ENCODE data around the gene TTC36. TPM values are rescaled to one million over a fixed set of nuclear protein-coding genes. Genes with fewer than 3 reads are reported as not detected.

TTC36 gene
- total and polyA plus RNA-seq, 2 experiments from 2014 or later, result 0.58 to 1.1 TPM

DNA sequence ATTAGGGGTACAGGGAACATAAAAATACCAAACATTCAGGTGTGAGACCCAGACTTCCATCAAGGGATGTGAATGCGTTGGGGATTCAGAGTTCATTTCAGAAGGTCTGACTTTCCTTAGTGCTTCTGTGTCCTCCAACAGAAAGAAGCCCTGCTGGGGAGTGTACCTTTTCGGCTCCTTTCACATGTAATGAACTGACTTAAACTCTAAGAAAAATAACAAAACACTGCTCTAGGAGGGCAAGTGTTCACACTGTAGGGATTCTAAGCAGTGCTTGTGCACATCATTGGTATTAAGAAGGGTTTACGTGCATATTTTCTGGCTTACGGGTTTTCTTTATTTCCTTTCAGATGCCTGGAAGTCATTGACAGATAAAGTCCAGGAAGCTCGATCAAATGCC is 15.7 kb upstream of the TTC36 start:
- no peak overlapping the region for H3K4me2 ChIP-seq (ENCODE audit: unreplicated experiment)
- H3K9me3 ChIP-seq (ENCODE audit: low read depth), result no peaks in the 10 kb centered on the region
- in situ Hi-C loops (cut with MboI), result no loop called here
- H3K27ac ChIP-seq, result no peak overlapping the region
- no peaks in the 10 kb centered on the region for H3K4me1 ChIP-seq (ENCODE audit: insufficient read depth)
- TF ChIP-seq EZH2 (IDR thresholded peaks at IDR 0.05; ENCODE audit: insufficient read depth, poor library complexity, severe bottlenecking) (no peak), EZH2phosphoT487 (IDR thresholded peaks at IDR 0.05; ENCODE audit: insufficient read depth, low read depth) (no peak)
- H3K9me2 ChIP-seq (ENCODE audit: insufficient read depth), result no peaks in the 10 kb centered on the region
- H3F3A ChIP-seq (ENCODE audit: insufficient read depth), result no peaks in the 10 kb centered on the region; the same call in 1 of the 2 replicates
- H3K9ac ChIP-seq, result no peak overlapping the region
- H2AFZ ChIP-seq, result no peak overlapping the region
- H3K79me2 ChIP-seq (ENCODE audit: insufficient read depth), result no peaks in the 10 kb centered on the region
- no peak overlapping the region for H3K4me3 ChIP-seq
- peaks cover 77% of the 10 kb centered on the region for H3K36me3 ChIP-seq (ENCODE audit: low read depth)
- WGBS, 2 experiments (ENCODE audit: low coverage in 1 of 2, low lambda C conversion rate in 2 of 2, missing lambda C conversion rate in 2 of 2), result 85 to 89% methylated on average over 5 of the region's 5 CpGs
- no peaks in the 10 kb centered on the region for H4K20me1 ChIP-seq (ENCODE audit: insufficient read depth)
- no peaks in the 10 kb centered on the region for H3K27me3 ChIP-seq (replicated peaks; ENCODE audit: insufficient read depth)
- DNase-seq, result no peak

DNA sequence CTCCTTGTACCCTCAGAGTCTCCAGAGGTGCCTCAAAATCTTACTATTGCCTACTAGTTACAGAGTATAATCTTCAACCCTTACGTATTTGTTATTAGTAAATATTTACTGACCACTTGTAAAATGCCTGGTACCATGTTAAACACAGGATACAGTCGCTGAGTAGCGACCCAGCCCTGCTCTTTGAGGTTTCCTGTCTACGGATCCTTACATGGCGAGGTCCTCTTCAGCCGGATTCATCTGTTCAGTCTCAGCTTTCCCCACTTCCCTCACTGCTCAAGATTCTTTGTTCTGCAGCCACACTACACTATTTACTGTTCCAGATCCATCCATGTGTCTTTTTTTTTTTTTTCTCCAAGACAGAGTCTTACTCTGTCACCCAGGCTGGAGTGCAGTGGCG is 13.2 kb upstream of the TTC36 start:
- TF ChIP-seq EZH2phosphoT487 (IDR thresholded peaks at IDR 0.05; ENCODE audit: insufficient read depth, low read depth) (no peak), EZH2 (IDR thresholded peaks at IDR 0.05; ENCODE audit: insufficient read depth, poor library complexity, severe bottlenecking) (no peak)
- DNase-seq, result no peak
- no peaks in the 10 kb centered on the region for H3K27me3 ChIP-seq (replicated peaks; ENCODE audit: insufficient read depth)
- no peaks in the 10 kb centered on the region for H3K9me2 ChIP-seq (ENCODE audit: insufficient read depth)
- in situ Hi-C loops (cut with MboI), result no loop called here
- no peak overlapping the region for H2AFZ ChIP-seq
- no peak overlapping the region for H3K9ac ChIP-seq
- H3K4me1 ChIP-seq (ENCODE audit: insufficient read depth), result no peaks in the 10 kb centered on the region
- H3K4me3 ChIP-seq, result no peak overlapping the region
- no peaks in the 10 kb centered on the region; the same call in 1 of the 2 replicates for H3F3A ChIP-seq (ENCODE audit: insufficient read depth)
- no peak overlapping the region for H3K27ac ChIP-seq
- no peak overlapping the region for H3K4me2 ChIP-seq (ENCODE audit: unreplicated experiment)
- no peaks in the 10 kb centered on the region for H3K9me3 ChIP-seq (ENCODE audit: low read depth)
- H3K36me3 ChIP-seq (ENCODE audit: low read depth), result peaks cover 68% of the 10 kb centered on the region
- H3K79me2 ChIP-seq (ENCODE audit: insufficient read depth), result no peaks in the 10 kb centered on the region
- no peaks in the 10 kb centered on the region for H4K20me1 ChIP-seq (ENCODE audit: insufficient read depth)
- 96 to 99% methylated on average over 7 of the region's 7 CpGs for WGBS, 2 experiments (ENCODE audit: low coverage in 1 of 2, low lambda C conversion rate in 2 of 2, missing lambda C conversion rate in 2 of 2)

DNA sequence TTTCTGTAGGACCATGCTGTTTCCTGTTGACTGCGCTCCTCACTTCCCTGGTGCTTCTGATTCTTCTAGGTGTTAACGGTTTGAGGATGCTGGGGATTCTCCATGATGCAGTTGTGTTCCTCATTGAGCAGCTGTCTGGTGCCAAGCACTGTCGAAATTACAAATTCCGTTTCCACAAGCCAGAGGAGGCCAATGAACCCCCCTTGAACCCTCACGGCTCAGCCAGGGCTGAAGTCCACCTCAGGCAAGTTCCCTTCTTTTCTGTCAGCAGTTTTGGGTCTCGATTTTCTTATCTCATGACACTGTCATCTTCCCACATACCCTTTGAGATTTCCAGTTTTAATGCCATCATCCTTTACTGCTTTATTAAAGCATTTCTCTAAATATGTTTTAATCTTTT is 7.7 kb upstream of the TTC36 start:
- Histone ChIP-seq H3K9me3 (ENCODE audit: low read depth) (no peaks in the 10 kb centered on the region), H3K36me3 (ENCODE audit: low read depth) (peaks cover 54% of the 10 kb centered on the region), H3K27ac (no peak overlapping the region), H3F3A (ENCODE audit: insufficient read depth) (peaks cover 13% of the 10 kb centered on the region; the same call in 1 of the 2 replicates), H4K20me1 (ENCODE audit: insufficient read depth) (no peaks in the 10 kb centered on the region), H3K27me3 (replicated peaks; ENCODE audit: insufficient read depth) (no peaks in the 10 kb centered on the region), H3K9ac (no peak overlapping the region), H3K4me3 (no peak overlapping the region), H3K79me2 (ENCODE audit: insufficient read depth) (no peaks in the 10 kb centered on the region), H2AFZ (no peak overlapping the region), H3K9me2 (ENCODE audit: insufficient read depth) (no peaks in the 10 kb centered on the region), H3K4me2 (ENCODE audit: unreplicated experiment) (no peak overlapping the region), H3K4me1 (ENCODE audit: insufficient read depth) (no peaks in the 10 kb centered on the region)
- WGBS, 2 experiments (ENCODE audit: low coverage in 1 of 2, low lambda C conversion rate in 2 of 2, missing lambda C conversion rate in 2 of 2), result 85 to 88% methylated on average over 6 of the region's 6 CpGs
- in situ Hi-C loops (cut with MboI), result no loop called here
- TF ChIP-seq EZH2phosphoT487 (IDR thresholded peaks at IDR 0.05; ENCODE audit: insufficient read depth, low read depth) (no peak), EZH2 (IDR thresholded peaks at IDR 0.05; ENCODE audit: insufficient read depth, poor library complexity, severe bottlenecking) (no peak)
- DNase-seq, result no peak

DNA sequence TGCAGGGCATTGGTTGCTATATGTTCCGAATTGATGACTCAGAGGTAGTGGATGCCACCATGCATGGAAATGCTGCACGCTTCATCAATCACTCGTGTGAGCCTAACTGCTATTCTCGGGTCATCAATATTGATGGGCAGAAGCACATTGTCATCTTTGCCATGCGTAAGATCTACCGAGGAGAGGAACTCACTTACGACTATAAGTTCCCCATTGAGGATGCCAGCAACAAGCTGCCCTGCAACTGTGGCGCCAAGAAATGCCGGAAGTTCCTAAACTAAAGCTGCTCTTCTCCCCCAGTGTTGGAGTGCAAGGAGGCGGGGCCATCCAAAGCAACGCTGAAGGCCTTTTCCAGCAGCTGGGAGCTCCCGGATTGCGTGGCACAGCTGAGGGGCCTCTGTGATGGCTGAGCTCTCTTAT is 5.4 kb upstream of the TTC36 start:
- Histone ChIP-seq H3K79me2 (ENCODE audit: insufficient read depth) (no peaks in the 10 kb centered on the region), H4K20me1 (ENCODE audit: insufficient read depth) (no peaks in the 10 kb centered on the region), H2AFZ (no peak overlapping the region), H3K4me2 (ENCODE audit: unreplicated experiment) (no peak overlapping the region), H3K27me3 (replicated peaks; ENCODE audit: insufficient read depth) (no peaks in the 10 kb centered on the region), H3K9me3 (ENCODE audit: low read depth) (no peaks in the 10 kb centered on the region), H3K4me1 (ENCODE audit: insufficient read depth) (no peaks in the 10 kb centered on the region), H3K27ac (no peak overlapping the region), H3K9me2 (ENCODE audit: insufficient read depth) (no peaks in the 10 kb centered on the region), H3K4me3 (no peak overlapping the region), H3F3A (ENCODE audit: insufficient read depth) (peaks cover 13% of the 10 kb centered on the region; the same call in 1 of the 2 replicates), H3K9ac (no peak overlapping the region), H3K36me3 (ENCODE audit: low read depth) (peaks cover 43% of the 10 kb centered on the region)
- in situ Hi-C loops (cut with MboI), result no loop called here
- no peak for TF ChIP-seq EZH2 (IDR thresholded peaks at IDR 0.05; ENCODE audit: insufficient read depth, poor library complexity, severe bottlenecking)
- no peak for TF ChIP-seq EZH2phosphoT487 (IDR thresholded peaks at IDR 0.05; ENCODE audit: insufficient read depth, low read depth)
- WGBS, 2 experiments (ENCODE audit: low coverage in 1 of 2, low lambda C conversion rate in 2 of 2, missing lambda C conversion rate in 2 of 2), result 87 to 89% methylated on average over 13 of the region's 13 CpGs
- DNase-seq, result no peak
